GM19438 (cell line): ENCODE results near the gene CRLF1.
"Not testable (repeated sequence)": the region's sequence is repeated elsewhere in the genome, so short reads cannot be mapped to it uniquely, and the experiment has no call there.

Experiments used
- ATAC-seq: cut with Tn5 transposase; IDR thresholded peaks from one replicate; pipeline ENCODE4 v1.9.1; 2021; ENCODE audit warnings: low read depth; ENCODE audit not compliant: unreplicated experiment

Gene CRLF1

GRCh38 chr19:18610245-18610555 is 3.6 kb upstream of the CRLF1 start:
- no peak for ATAC-seq

GRCh38 chr19:18609717-18610051 is 3.1 kb upstream of the CRLF1 start:
- ATAC-seq: no peak

- no peak for ATAC-seq
Measured at GRCh38 chr19:18608805-18609716, 2.5 kb upstream of the CRLF1 start.

- ATAC-seq: no peak
Measured at GRCh38 chr19:18608102-18608804, 1.7 kb upstream of the CRLF1 start.

GRCh38 chr19:18607226-18608101 is 865 bp upstream of the CRLF1 start:
- no peak for ATAC-seq

GRCh38 chr19:18605546-18606280 is 886 bp downstream of the CRLF1 start:
- no peak for ATAC-seq

GRCh38 chr19:18605196-18605545 is 1.4 kb downstream of the CRLF1 start:
- no peak for ATAC-seq

- ATAC-seq: no peak
Measured at GRCh38 chr19:18604820-18605159, 1.8 kb downstream of the CRLF1 start.

- no peak for ATAC-seq
Measured at GRCh38 chr19:18603958-18604819, 2.4 kb downstream of the CRLF1 start.

- no peak for ATAC-seq
Measured at GRCh38 chr19:18603255-18603957, 3.2 kb downstream of the CRLF1 start.

- ATAC-seq: no peak
Measured at GRCh38 chr19:18601875-18602274, 4.7 kb downstream of the CRLF1 start.

- ATAC-seq: not testable (repeated sequence)
Measured at GRCh38 chr19:18600692-18601397, 5.8 kb downstream of the CRLF1 start.

GRCh38 chr19:18599485-18599884 is 7.1 kb downstream of the CRLF1 start:
- ATAC-seq: no peak

- no peak for ATAC-seq
Measured at GRCh38 chr19:18597809-18598660, 8.6 kb downstream of the CRLF1 start.

- no peak for ATAC-seq
Measured at GRCh38 chr19:18596752-18597157, 9.8 kb downstream of the CRLF1 start.

GRCh38 chr19:18595475-18595874 is 11.1 kb downstream of the CRLF1 start:
- ATAC-seq: no peak

- no peak for ATAC-seq
Measured at GRCh38 chr19:18594824-18595373, 11.7 kb downstream of the CRLF1 start.
